Liver (tissue), 3 donors: Measurements from ENCODE around the gene OCSTAMP.

Experiments
- CTCF ChIP-seq: fragments of 150-350 bp; IDR thresholded peaks from 2 replicates; pipeline ENCODE4 v1.5.1; 2017; ENCODE audit warnings: improper control_type of control experiment, low read depth, low read length; ENCODE audit not compliant: missing input control
- GABPA ChIP-seq, 2 donors: IDR thresholded peaks in 1 of 2; conservative IDR thresholded peaks in 1 of 2; 2 replicates each; pipeline ENCODE4 v1.6.1; 2016; ENCODE audit warnings: antibody characterized with exemption in 2 of 2, mild to moderate bottlenecking in 1 of 2, moderate library complexity in 1 of 2
- REST ChIP-seq: IDR thresholded peaks from 2 replicates; pipeline ENCODE4 v1.6.1; 2016; ENCODE audit warnings: antibody characterized with exemption, mild to moderate bottlenecking
- RXRA ChIP-seq, 2 donors: IDR thresholded peaks; 2 replicates each; pipeline ENCODE4 v1.6.1; 2017 to 2018; ENCODE audit warnings: antibody characterized with exemption in 2 of 2, mild to moderate bottlenecking in 1 of 2
- SP1 ChIP-seq: IDR thresholded peaks from 2 replicates; pipeline ENCODE4 v1.6.1; 2018; ENCODE audit warnings: antibody characterized with exemption, mild to moderate bottlenecking
- YY1 ChIP-seq: IDR thresholded peaks from 2 replicates; pipeline ENCODE4 v1.6.1; 2016; ENCODE audit warnings: antibody characterized with exemption, mild to moderate bottlenecking
- donor health status: healthy.
- donor health status: healthy.

- TF ChIP-seq CTCF (no peak), REST (no peak), SP1 (no peak), YY1 (no peak), RXRA (IDR thresholded peaks at IDR 0.05) (no peak), GABPA (IDR thresholded peaks at IDR 0.05 in 1 of 2, conservative IDR thresholded peaks at IDR 0.05 in 1 of 2) (no peak)
Measured at GRCh38 chr20:46592580-46593362, 42.3 kb upstream of the OCSTAMP start.
